ENCODE measurements around the gene ZNF536. TPM values are rescaled to one million over a fixed set of nuclear protein-coding genes. Genes with fewer than 3 reads are reported as not detected.

The ZNF536 gene
- total RNA-seq, 1 donor from 2014 or later: 0.75 TPM

DNA sequence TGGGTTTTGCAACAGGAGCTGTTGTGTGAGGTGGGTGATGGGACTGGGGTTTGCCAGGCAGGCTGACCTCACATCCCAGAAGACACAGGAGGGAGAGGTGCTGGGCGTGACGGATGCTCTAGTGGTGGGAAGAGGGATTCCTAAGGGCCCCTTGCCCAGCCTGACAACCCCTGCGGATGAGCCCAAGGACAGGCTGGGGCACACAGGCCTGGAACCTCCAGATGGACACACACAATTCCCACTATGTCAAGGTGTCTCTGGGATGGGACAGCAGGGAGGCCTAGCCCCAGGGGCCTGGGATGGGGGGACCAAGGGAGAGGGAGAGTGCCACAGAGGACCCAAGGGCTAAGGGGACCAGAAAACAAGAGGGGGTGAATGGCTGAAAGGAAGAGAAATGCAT is 191.5 kb downstream of the ZNF536 start:
- DNase-seq (ENCODE audit: low read depth): no peak

DNA sequence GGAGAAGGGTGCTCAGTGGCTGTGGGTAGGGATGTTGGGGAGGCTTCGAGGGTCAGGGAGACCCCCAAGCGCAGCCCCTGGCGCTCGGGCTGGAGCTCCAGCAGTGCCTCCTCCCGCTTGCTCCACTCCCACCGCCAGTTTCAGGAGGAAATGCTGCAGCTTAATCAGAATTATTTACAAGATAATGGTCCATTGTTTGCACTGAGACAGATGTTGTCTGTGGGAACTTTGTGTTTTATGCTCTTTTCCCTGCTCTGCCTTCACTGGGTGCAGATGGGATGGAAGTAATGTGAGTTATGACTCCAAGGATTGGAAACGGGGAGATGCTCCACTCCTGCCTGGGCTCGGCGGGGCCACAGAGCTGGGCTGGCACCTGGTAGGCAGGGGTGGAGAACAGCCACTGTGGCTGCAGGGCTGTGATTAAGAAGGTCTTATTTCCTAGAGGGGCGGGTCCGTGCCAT is 192.4 kb downstream of the ZNF536 start:
- DNase-seq (ENCODE audit: low read depth): no peak

DNA sequence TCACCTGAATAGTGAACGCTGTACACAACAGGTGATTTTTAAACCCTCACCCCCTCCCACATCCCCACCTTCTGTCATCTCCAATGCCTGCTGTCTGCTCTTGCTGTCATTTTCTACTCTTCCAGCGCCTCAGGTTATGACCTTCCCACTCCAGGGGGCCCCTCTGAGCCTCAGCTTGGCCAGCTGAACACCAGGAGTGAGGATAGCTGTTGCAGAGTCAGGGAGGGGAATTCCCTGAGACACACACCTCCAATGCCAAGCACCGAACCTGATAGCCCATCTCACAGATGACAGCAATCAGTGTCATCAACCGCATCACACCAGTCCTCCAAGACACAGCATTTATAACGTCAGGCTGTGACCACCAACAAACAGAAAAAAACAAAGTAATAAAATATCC is 193.5 kb downstream of the ZNF536 start:
- no peak for DNase-seq (ENCODE audit: low read depth)

DNA sequence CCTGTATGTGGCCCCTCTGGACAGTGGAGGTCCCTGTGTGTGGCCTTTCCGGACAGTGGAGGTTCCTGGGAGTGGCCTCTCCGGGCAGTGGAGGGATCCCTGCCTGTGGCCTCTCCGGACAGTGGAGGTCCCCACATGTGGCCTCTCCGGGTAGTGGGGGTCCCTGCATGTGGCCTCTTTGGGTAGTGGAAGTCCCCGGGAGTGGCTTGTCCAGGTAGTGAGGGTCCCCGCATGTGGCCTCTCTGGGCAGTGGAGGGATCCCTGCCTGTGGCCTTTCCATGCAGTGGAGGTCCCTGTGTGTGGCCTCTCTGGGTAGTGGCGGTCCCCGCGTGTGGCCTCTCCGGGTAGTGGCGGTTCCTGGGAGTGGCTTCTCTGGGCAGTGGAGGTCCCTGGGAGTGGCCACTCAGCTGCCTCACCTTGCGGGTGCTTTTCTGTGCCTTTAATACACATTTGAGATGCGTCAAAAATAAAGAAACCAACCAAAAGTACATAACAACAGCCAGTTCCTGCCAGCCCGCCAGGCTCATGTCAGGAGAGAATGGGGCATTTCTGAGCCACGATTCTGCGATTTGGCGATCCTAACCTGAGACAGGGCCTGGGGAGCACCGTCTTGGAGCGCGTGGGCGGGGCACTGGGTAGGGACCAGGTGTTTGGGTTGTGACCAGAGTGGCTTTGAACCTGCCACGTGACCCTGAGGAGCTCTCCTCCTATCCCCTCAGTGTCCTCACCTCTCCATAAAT is 194.7 kb downstream of the ZNF536 start:
- no peak for DNase-seq (ENCODE audit: low read depth)

DNA sequence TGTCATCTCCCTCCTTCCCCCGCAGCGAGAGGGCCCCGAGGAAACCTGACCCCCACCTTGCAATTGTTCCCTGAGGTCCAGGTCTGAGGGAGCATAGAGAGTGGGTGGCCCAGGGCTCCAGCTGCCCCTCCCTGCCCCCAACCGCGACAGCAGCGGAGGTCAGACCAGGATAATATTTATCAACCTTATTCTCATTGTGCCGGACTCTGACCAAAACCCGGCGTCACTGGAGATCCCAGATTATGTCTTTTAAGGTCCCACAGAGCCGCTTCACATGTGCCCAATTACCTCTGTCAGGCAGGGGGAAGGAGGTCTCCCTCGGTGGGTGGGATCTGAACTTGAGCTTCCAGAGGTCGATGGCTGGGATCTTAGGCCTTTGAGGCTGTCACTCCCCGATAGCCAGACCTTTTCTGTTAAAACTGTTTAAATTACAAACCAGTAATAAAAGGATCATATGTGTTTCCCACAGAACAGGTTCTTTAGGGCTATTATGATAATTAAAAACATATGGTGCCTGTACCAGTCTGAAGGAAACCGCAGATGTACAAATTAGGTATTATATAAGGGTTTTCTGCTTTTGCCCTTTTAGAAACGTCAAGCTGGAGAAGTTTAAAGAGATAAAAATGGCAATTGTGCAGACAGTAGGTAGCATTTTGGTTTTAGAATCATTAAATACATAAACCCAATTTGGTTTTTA is 195.5 kb downstream of the ZNF536 start:
- no peak for DNase-seq (ENCODE audit: low read depth)

DNA sequence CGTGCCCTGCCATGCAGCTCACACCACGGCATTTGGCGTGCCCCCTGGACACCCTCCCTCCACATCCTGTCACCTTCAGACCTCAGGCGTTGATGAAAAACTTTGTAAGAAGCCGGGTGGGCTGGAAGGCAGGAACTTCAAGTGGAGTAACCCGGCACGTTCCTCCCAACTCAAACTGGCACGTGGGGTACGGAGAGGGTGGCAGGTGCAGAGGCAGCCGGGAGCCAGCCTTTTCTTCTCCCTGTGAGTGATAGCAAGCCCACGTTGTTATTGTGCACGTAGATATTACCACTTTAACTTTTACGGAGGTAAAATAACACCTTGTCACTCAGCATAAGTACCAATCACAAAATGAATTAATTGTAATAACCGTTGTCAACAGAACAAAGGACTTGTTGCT is 198.0 kb downstream of the ZNF536 start:
- no peak for DNase-seq (ENCODE audit: low read depth)

DNA sequence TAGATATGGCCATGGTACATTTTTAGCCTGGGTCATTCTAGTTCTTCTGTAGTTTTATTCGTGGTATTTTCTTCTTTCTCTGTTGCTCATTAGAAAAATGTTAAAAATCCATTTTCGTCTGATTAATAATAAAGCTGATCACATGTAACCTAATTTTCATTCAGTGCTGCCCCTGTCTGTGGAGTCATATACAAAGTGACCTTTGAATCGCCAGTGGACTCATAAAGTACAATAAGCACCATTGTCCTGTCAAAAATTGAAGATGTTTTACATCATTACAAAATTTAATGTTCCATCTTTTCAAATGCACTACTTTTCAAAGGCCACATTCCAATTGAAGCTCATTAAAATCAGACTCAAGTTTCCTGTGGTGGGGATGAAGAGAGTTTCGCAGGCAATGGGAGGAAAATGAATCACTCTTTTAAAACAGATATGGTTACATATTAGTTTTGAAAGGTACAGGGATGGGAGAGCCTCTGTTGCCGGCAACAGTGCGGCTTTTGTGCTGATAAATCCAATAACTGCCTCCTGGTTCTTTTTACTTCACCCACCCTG is 205.4 kb downstream of the ZNF536 start:
- DNase-seq (ENCODE audit: low read depth): no peak

DNA sequence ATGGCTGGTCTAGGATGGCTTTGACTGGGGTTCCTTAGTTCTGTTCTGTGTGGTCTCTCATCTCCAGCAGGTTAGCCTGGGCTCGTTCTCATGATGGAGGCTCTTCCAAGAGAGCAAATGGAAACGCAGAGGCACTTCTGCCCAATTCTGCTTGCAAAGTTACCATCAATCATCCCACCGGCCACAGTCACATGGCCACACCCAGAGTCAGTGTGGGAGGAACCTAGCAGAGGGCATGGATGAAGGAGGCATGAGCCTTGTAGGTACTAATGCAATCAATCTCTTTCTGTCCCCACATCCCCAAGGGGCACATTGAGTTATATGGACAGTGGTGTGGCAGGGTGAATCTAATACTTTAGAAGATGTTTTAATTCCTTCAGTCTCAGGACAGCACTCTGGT is 207.2 kb downstream of the ZNF536 start:
- DNase-seq (ENCODE audit: low read depth): no peak

DNA sequence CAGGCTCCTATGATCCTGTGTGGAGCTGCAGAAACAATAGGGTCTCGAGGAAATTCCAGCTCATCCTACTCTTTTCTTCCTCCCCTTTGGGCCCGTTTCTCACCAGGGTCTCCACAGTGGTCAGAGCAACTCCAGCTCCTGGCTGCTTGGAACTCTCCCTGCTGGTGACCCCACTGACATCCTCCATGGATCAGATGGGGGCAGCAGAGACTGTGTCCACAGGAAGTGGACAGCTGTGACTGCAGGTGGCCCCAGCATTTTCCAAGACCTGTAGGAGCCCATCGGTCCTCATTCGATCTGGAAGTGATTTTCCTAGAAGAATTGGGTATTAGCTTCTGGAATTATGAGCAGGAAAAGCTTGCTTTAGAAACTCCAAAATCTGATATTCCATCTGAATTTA is 208.5 kb downstream of the ZNF536 start:
- DNase-seq (ENCODE audit: low read depth): no peak

DNA sequence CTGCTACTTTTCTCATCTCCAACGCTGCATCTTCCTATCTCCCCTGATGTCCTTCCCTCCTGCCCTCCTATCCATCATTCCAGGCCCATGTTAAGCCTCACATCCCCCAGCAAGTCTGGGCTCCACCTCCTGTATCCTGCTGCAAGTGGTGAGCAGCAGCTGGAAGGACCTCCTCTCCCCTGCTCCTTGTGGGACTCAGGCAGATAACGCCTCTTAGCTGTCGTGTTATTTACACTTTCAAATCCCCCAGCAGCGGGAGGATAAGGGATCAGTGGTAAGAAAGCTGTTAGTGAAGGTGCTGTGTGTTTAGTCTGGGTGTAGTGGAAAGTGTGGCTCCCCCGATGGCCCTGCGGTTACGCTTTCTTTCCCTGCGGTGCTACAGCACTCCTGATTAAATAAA is 211.9 kb downstream of the ZNF536 start:
- DNase-seq (ENCODE audit: low read depth): no peak

DNA sequence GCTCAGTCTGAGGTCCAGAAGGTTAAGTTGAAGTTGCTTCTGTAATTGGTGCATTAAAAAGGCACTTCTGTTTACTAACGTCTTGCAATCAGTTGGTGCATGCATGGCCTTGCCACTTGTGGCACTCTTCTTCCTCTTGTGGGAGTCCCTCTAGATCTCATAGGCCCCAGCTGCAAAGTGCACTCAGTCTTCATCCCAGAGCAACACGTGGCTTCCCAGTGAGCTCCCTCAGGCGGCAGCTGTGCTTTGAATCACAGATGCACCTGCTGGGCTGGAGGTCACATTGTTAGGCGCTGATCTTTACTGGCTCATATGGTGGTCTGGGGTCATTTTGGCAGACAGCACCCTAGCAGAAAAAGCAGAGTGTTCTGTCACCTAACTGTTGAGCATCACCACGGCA is 215.7 kb downstream of the ZNF536 start:
- no peak for DNase-seq (ENCODE audit: low read depth)

DNA sequence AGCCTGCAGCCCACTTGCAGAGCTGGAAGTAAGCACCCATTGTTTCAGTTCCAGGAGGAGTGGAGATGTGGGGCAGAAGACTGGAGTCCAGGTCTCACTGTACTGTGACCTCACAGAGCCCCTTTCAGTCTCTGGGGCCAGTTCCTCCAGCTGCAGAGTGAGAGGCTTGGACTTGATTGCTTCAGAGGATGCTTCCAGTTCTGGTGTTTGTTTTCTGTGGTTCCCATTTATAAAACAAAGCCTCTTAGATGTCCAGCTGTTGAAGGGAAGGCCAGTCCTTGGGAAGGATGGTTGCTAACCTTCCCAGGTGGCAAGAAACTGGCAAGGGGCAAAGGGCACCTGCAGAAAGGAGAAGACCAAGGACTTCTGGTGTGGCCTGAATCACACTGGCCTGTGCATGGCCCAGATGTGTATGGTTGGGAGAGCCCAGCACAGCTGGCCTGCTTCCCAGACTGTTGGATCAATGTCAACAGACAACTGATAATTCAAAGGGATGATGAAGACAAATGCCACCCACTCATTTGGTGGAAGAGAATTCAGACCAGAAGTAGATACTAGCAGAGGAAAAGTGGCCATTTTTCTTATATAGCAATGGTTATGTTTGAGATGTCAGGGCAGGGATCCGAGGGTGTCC is 218.5 kb downstream of the ZNF536 start:
- DNase-seq (ENCODE audit: low read depth): no peak

DNA sequence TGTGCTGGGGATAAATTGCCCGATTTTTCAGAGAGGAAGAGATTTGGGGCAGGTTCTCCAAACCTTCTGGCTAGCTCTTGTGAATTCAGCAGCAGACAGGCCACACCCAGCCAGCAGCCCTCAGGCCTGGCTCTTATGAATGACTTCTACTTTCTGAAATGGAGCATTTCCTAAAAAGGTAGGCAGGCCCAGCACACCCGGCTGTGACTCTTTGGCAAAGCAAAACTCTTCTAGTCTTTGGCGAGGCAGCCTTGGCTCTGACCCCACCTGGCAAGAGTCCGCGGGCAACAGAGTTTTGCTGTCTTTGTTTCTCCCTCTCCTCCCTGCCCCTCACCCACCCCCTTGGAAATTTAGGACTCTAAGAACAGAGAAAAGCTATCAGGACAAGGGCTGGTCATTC is 221.2 kb downstream of the ZNF536 start:
- no peak for DNase-seq (ENCODE audit: low read depth)

DNA sequence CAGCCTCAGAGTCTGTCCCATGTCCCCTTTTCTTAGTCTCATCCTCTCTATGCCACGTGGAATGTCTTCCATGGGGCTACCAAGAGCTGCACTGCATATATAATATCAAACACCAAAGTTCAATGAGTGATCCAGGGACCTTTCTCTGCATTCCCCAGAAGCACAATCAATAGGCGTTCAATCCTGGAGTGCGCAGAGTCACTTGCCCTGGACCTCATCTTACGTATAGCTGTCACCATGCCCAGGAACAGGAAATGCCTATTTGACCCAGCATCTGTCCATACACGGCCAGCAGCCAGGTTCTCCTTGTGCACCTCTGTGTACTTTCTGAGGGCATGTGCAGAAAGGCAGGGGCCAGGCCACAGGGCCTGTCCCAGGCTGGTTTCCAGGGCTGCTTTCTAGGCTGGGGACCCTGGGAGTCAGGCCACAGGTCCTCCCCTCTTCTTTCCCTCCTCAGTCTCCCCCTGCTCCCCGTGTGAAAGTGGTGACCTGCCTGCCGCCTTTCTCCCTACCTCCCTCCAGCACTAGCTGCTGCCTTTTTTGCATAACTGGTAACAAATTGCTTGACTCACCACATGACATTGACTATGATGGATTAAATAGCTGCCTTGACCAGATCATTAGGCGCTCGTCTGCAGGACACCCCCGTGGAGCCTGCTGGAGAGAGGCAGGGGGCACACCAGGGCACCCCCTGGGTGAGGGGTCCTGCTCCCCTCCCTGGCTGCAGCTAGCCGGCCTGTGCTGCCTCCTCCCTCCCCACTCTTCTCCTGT is 222.0 kb downstream of the ZNF536 start:
- no peak for DNase-seq (ENCODE audit: low read depth)

DNA sequence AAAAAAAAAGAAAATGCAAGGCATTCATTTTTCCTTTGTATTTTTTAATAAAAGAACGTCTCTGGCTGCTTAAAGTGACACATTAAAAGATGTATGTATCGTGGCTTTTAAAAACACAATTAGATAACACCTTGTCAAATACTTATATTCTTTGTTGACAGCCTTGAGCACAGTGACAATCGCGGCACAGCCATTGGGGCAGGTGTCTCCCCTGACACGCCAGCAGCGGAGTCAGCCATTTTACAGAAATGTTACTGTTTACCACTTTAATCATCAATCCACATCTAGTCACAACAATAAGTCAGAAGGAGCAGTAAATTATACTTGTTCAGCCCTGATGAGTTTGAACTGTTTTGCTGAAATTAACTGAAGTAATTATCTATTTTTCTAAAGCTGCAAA is 224.1 kb downstream of the ZNF536 start:
- no peak for DNase-seq (ENCODE audit: low read depth)

DNA sequence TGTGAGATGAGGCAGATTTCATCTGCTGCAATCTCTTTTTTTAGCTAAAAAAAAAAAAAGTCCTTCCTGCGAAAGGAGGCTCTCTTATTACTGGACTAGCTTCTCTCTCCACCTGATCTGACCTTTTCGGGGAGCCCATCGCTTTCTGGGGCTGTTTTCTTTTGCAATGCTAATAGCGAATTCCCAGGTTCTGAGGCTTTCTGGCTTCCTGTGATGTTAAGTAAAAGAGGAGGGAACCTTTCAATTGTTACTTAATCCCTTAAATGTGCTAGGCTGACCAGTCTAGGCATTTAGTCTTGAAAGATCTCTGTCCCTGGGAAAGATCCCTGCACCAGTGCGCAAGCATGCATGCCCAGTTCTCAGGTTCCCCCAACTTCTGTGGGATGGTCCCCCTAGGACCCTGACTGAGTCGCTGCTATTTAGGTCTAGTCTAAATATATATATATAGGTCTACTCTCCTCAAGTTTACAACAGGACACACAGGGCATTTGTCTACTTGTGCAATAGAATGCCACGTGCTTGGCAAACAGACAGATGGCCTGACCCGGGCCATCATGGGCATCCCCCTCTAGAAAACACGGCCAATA is 224.7 kb downstream of the ZNF536 start:
- no peak for DNase-seq (ENCODE audit: low read depth)

DNA sequence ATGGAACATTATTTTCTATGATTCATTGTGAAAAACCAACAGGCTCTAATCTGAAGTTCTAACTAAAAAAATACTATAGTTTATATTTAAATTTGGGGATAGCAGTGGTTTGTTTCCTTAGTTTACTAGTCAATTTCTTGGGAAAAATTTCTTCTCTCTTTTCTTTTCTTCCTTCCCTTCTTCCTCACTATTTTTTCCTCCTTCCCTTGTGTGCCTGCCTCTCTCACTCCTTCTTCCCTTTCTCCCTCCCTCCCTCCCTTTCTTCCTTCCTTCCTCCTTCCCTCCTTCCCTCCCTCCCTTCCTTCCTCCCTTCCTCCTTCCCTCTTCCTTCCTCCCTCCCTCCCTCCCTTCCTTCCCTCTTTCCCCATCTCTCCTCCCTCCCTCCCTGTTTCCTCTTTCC is 226.5 kb downstream of the ZNF536 start:
- DNase-seq (ENCODE audit: low read depth): no peak

DNA sequence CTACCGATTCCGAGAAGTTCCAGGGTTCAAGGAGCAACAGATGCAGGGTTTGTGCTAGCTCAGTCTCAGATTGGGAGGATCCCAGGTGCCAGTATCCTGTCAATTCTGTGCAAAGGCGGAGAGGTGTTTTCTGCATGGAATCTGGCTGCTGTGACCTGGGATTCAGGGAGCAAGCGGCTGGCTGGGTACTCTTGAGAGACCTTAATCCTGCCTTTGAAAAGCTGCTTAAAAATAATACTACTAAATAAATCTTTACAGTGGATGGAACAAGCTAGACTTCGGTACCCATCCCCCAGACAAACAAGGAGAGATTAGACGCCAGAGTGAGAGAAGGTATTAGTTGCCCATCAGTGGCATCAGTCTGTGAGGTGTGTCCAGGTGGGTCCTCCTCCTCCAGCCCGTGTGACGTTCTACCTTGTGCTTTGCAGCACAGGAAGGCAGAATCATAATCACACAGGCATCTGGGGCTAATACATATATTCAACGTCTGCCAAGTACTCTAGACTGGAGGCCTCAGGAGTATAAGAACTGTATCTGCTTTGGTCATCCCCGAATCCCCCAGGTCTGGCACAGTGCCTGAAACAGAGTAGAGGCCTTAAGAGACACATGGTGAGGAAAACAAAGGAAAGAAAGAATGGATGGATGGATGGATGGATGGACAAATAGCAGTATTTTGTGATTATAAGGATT is 230.6 kb downstream of the ZNF536 start:
- no peak for DNase-seq (ENCODE audit: low read depth)

DNA sequence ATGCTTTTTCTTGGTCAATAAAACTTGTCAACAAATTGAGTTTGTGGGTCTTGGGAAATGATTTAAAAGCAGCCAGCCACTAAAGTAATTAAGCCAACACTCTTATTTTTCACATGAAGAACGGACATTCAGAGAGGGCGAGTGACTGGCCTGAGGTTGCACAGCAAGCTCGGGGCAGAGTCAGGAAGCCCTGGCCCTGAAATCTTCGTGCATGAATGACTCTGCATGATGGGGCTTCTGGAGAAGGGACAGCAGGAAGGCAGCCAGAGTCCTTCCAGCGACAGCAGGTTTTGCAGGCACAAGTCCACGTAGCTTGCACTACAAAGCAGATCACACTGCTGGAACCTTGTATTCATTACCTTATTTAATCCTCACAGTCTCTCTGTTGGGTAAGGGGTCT is 232.5 kb downstream of the ZNF536 start:
- DNase-seq (ENCODE audit: low read depth): no peak

DNA sequence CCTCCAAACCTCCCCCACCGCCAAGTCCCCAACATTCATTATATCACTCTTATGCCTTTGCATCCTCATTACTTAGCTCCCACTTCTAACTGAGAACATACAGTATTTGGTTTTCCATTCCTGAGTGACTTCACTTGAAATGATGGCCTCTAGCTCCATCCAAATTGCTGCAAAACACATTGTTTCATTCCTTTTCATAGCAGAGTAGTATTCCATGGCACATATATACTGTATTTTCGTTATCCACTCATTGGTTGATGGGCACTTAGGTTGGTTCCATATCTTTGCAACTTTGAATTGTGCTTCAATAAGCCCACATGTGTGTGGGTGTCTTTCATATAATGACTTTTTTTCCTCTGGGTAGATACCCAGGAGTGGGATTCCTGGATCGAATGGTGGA is 233.1 kb downstream of the ZNF536 start:
- DNase-seq (ENCODE audit: low read depth): no peak
